ACC112 (cell line): ENCODE results near the gene DCLK1.

Source experiments
- H2AFZ ChIP-seq: fragments of 200-600 bp; sonication (generic); one replicate; pipeline ENCODE4 v1.6.0; 2017; ENCODE audit warnings: antibody characterized with exemption, low read length; ENCODE audit not compliant: unreplicated experiment
- H3K27ac ChIP-seq: fragments of 200-600 bp; sonication (generic); 2 replicates; pipeline ENCODE4 v1.5.1; 2014; ENCODE audit warnings: low read depth, mild to moderate bottlenecking, antibody characterized with exemption, low read length, moderate library complexity
- H3K27me3 ChIP-seq: fragments of 200-600 bp; sonication (generic); 2 replicates; pipeline ENCODE4 v1.6.1; 2014; ENCODE audit warnings: mild to moderate bottlenecking, antibody characterized with exemption, low read length, moderate library complexity, mixed read lengths; ENCODE audit not compliant: insufficient read depth
- H3K36me3 ChIP-seq: fragments of 200-600 bp; sonication (generic); 2 replicates; pipeline ENCODE4 v1.6.1; 2016; ENCODE audit warnings: mild to moderate bottlenecking, antibody characterized with exemption, low read length, moderate library complexity, mixed read lengths; ENCODE audit not compliant: insufficient read depth
- H3K4me1 ChIP-seq: fragments of 200-600 bp; sonication (generic); one replicate; pipeline ENCODE4 v1.6.1; 2016; ENCODE audit warnings: low read length, mixed read lengths; ENCODE audit not compliant: insufficient read depth, unreplicated experiment, control insufficient read depth
- H3K4me3 ChIP-seq: fragments of 200-600 bp; sonication (generic); 2 replicates; pipeline ENCODE4 v1.5.1; 2014; ENCODE audit warnings: mild to moderate bottlenecking, low read depth, low read length
- H3K79me2 ChIP-seq: fragments of 200-600 bp; sonication (generic); one replicate; pipeline ENCODE4 v1.6.0; 2016; ENCODE audit warnings: low read length; ENCODE audit not compliant: control insufficient read depth, unreplicated experiment, insufficient read depth

Gene DCLK1

DNA sequence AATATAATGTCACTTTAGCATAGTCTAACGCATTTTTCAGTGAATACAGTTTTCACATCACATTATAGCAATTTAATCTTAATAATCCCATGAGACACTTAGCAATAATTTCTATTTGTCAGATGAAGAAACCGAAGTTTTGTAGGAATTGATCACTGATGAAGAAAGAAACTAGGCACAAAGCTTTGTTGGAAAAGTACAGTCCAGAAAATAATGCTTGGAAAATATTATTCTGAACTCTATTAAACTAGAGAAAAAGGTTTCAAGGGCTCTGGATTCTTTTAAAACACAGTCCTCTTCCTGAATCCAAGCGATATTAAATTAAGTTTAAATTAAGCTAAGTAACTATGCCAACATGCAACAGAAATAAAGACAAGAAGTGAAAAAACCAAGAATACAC, 62.2 kb downstream of the DCLK1 start:
- no peak overlapping the region for H3K4me3 ChIP-seq
- no peaks in the 10 kb centered on the region for H3K27me3 ChIP-seq
- H3K4me1 ChIP-seq = no peaks in the 10 kb centered on the region
- no peak overlapping the region for H3K27ac ChIP-seq
- no peak overlapping the region for H2AFZ ChIP-seq
- H3K79me2 ChIP-seq = no peaks in the 10 kb centered on the region
- H3K36me3 ChIP-seq = no peaks in the 10 kb centered on the region

DNA sequence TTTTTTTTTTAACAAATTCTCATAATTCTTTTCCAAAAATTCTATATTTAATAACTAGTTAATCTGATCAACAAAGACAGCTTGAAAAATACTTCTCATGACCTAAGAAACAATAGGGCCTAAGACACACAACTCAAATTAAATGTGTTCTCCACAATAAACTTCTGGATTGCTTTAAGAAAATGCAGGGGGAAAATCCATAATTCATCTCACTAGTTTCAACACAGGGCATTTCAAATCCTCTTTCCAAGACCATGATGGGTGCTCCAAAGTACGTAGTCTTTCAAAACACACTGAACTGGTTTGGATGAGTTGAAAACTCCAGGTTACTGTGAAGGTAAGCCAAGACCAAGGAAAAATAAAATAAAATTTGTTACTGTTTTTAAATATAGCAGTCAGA, 62.6 kb downstream of the DCLK1 start:
- Histone ChIP-seq H3K4me1 (no peaks in the 10 kb centered on the region), H3K27ac (no peak overlapping the region), H2AFZ (no peak overlapping the region), H3K27me3 (no peaks in the 10 kb centered on the region), H3K36me3 (no peaks in the 10 kb centered on the region), H3K79me2 (no peaks in the 10 kb centered on the region), H3K4me3 (no peak overlapping the region)

DNA sequence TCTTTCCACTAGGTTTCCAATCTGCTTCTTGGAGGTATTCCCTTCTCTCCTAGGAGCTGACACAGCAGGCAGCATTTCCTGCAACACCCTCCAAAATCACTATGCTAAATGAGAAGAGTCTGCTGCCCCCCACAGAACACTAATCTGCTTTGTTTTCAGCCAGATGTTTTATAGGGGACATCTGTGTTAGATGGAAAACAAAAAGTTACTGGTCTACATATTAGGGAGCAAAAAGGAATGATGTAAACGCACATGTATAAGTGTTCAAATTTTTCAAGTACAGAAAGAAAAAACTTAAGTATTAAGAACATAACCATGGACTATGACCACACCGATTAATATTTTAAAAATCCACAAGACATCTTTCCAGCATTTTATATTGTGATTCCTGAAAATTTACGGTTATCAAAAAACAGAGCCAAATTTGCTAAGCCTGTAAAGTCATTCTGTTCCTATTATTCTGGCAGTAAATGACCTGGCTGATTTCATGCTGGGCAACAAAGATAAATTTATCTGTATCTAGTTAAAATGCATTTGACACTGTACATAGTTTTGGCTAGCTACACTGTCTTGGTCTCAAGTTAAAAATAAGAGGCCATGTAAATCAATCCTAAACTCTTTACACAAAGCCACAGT, 63.3 kb downstream of the DCLK1 start:
- Histone ChIP-seq H3K4me3 (no peak overlapping the region), H3K27me3 (no peaks in the 10 kb centered on the region), H3K79me2 (no peaks in the 10 kb centered on the region), H3K36me3 (no peaks in the 10 kb centered on the region), H2AFZ (no peak overlapping the region), H3K4me1 (no peaks in the 10 kb centered on the region), H3K27ac (no peak overlapping the region)

DNA sequence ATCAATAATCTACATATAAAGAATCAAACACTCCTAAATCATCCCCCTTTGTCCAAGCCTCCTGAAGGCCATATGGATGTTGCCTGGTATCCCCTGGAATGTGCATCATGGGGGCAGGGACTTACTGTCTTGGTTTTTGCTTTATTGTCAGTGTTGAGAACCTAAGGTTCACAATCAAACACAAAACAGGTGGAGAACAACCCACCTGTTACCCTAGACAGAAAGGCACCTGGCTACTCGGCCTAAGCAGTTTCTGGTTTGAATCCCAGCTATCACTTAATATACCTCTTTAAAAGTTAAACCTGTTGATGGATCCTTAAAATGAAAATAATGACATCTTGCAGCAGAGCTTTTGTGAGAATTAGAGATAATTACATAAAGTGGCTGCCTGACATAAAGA, 68.9 kb downstream of the DCLK1 start:
- no peak overlapping the region for H3K27ac ChIP-seq
- H3K4me3 ChIP-seq = no peak overlapping the region
- H3K36me3 ChIP-seq = no peaks in the 10 kb centered on the region
- no peaks in the 10 kb centered on the region for H3K4me1 ChIP-seq
- H2AFZ ChIP-seq = no peak overlapping the region
- peaks cover 5% of the 10 kb centered on the region; the same call in 1 of the 2 replicates for H3K27me3 ChIP-seq
- no peaks in the 10 kb centered on the region for H3K79me2 ChIP-seq

DNA sequence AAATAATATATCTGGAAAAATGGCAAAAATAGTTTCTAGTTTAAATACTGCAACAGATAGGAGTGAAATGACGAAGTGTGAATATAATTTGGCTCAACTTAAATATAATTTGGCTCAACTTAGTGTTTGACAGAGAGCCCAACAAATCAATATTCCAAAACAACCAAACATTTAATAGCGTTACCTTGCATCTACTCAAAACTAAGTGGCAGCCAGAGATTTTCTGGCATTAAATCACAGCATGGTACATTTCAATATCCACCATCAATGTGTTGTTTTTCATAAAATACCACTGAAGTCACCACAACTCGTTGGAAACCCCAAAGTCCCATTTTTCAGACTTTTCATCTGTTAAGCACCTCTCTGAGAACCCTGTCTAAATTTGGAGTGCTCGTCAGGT, 69.6 kb downstream of the DCLK1 start:
- Histone ChIP-seq H3K27me3 (peaks cover 5% of the 10 kb centered on the region; the same call in 1 of the 2 replicates), H3K4me1 (no peaks in the 10 kb centered on the region), H3K36me3 (no peaks in the 10 kb centered on the region), H2AFZ (no peak overlapping the region), H3K27ac (no peak overlapping the region), H3K79me2 (no peaks in the 10 kb centered on the region), H3K4me3 (no peak overlapping the region)

DNA sequence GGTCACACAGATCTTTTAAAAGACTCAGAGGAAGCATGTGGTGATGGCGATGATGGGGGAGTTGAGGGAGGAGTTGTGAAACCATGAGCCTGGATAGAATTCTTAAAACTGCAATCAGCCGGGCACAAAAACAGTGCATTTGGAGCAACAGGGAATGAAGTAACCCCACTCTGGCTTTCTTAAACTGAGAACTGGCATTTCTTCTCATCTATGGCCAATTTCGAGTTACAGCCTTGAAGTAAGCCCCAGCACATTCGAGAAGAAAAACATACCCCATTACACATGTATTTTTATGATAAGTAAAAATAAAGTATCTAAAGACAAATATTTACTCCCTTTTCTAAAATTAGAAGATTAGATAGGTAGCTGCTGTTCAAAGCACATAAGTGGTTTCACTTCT, 70.1 kb downstream of the DCLK1 start:
- Histone ChIP-seq H3K27ac (no peak overlapping the region), H3K27me3 (peaks cover 5% of the 10 kb centered on the region; the same call in 1 of the 2 replicates)

DNA sequence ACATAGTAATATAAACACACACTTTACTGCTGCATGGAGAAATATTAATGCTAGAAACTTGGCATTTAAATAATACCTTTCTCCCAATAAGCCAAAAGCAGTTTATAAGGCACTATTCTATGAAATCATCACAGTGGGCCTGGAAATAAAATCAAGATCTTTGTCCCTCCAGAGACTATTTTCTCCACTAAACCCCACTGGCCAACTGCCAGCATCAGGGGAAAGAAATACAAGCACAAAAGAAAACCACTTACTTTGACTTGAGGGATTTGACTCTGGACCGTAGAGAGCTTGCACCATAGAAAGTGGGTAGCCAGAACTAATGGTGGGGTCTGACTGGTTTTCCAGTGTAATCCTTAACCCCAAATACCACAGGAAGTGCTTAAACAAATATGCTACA, 71.9 kb downstream of the DCLK1 start:
- Histone ChIP-seq H3K27ac (no peak overlapping the region), H3K79me2 (no peaks in the 10 kb centered on the region), H3K4me3 (no peak overlapping the region), H2AFZ (no peak overlapping the region), H3K27me3 (peaks cover 5% of the 10 kb centered on the region; the same call in 1 of the 2 replicates), H3K4me1 (no peaks in the 10 kb centered on the region), H3K36me3 (no peaks in the 10 kb centered on the region)

More for the DNA sequence above, 70.1 kb downstream of the DCLK1 start:
- Histone ChIP-seq H3K79me2 (no peaks in the 10 kb centered on the region), H2AFZ (no peak overlapping the region), H3K4me1 (no peaks in the 10 kb centered on the region), H3K36me3 (no peaks in the 10 kb centered on the region), H3K4me3 (no peak overlapping the region)

DNA sequence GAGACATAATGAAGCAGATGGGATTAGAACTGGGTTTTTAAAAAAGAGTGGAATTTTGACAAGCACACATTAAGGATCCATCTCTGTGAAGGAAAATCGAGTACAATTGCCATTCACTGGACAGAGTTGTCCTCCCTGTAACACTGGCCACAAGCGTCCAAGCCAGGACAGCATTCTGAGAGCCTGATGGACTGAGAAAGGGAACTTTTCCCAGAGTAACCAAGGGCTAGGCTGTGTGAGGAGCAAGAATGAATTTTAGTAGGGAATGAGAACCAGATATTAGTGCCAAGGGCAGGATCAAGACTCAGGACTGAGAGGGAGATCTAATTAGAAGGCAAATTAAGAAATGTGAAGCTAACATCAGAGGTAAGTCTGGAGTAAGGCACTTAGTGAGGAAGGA, 73.1 kb downstream of the DCLK1 start:
- Histone ChIP-seq H3K27ac (no peak overlapping the region), H3K27me3 (peaks cover 5% of the 10 kb centered on the region; the same call in 1 of the 2 replicates), H3K36me3 (no peaks in the 10 kb centered on the region), H3K4me3 (no peak overlapping the region), H2AFZ (no peak overlapping the region), H3K79me2 (no peaks in the 10 kb centered on the region), H3K4me1 (no peaks in the 10 kb centered on the region)

DNA sequence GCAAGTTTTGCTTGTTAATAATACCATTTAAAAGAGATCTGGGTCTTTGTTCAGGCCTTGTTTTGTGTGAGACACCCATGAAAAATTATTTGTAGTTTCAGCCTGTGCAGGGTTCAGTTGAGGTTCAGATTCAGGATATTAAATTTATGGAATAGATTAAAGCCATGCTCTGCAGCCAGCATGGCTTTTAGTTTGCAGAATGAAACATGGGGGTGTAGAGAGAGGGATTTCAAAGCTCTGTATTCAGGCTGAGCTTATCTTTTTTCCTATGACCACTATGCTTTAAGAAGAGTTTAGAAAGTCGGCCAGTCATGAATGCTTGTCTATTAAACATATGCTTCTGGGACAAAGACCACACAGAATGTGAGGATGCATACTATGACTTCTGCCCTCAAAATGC, 73.6 kb downstream of the DCLK1 start:
- H3K4me1 ChIP-seq = no peaks in the 10 kb centered on the region
- peaks cover 5% of the 10 kb centered on the region; the same call in 1 of the 2 replicates for H3K27me3 ChIP-seq
- no peak overlapping the region for H3K27ac ChIP-seq

DNA sequence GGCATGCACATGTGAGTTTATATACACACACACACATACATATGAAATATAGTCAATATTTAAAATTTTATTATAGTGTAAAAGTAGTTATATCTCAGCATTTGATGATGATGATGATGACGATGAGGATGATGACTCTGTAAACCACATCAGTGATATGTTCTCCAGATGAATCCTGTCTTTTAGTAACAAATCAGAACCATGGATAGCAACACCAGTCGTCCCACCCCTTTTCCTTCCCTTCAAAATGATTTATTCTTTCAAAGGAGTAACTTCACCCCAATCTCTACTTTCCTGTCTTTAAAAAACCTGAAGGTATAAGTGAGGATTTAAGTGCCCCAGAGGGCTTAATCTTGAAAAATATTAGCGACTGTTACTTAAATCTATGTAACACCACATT, 74.1 kb downstream of the DCLK1 start:
- H3K27me3 ChIP-seq = peaks cover 10% of the 10 kb centered on the region; the same call in 1 of the 2 replicates
- H3K36me3 ChIP-seq = no peaks in the 10 kb centered on the region
- H3K4me1 ChIP-seq = no peaks in the 10 kb centered on the region
- no peak overlapping the region for H2AFZ ChIP-seq
- no peak overlapping the region for H3K27ac ChIP-seq
- H3K79me2 ChIP-seq = no peaks in the 10 kb centered on the region
- no peak overlapping the region for H3K4me3 ChIP-seq

More for the DNA sequence above, 73.6 kb downstream of the DCLK1 start:
- no peaks in the 10 kb centered on the region for H3K79me2 ChIP-seq
- H3K4me3 ChIP-seq = no peak overlapping the region
- no peaks in the 10 kb centered on the region for H3K36me3 ChIP-seq
- no peak overlapping the region for H2AFZ ChIP-seq

DNA sequence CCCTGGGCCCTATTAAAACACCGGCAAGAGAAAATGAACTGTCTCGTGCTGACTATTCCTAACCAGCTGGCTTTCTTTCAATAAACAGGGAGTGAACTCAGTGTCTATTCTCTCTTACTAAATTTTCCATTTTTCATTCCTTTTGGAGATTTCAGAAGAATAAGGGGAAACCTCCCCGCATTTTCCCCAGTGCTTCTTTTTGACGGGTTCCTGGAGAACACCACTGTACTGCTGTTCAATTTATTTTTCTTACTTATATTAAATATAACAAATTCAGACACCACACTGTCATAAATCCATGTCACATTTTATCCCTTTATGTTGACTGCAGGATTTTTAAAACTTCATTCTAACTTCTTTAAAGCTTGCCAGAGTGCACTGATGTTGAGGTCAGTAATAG, 75.8 kb downstream of the DCLK1 start:
- Histone ChIP-seq H3K27ac (no peak overlapping the region), H3K27me3 (peaks cover 11% of the 10 kb centered on the region; the same call in 1 of the 2 replicates), H3K4me3 (no peak overlapping the region), H3K4me1 (peaks cover 9% of the 10 kb centered on the region), H3K36me3 (no peaks in the 10 kb centered on the region), H2AFZ (no peak overlapping the region), H3K79me2 (no peaks in the 10 kb centered on the region)
